Cardiac muscle cell (in vitro differentiated cells and primary cell): ENCODE measurements around the gene LPAR3. TPM values are rescaled to one million over a fixed set of nuclear protein-coding genes. Genes with fewer than 3 reads are reported as not detected.

Experiments
- DNase-seq, 2 donors: peaks; one replicate each; pipeline versions ENCODE4 v3.0.0 to v3.0.0-alpha.2; 2010 to 2017; ENCODE audit warnings: low read depth in 1 of 2, low spot score in 1 of 2
- H3K27ac ChIP-seq: fragments of 200-600 bp; sonication (generic); 2 replicates; pipeline ENCODE4 v1.5.1; 2016
- H3K27me3 ChIP-seq: fragments of 200-600 bp; sonication (generic); 2 replicates; pipeline ENCODE4 v1.6.0; 2016; ENCODE audit warnings: control low read depth
- H3K36me3 ChIP-seq: fragments of 200-600 bp; sonication (generic); 2 replicates; pipeline ENCODE4 v1.5.1; 2016; ENCODE audit warnings: control low read depth
- H3K4me1 ChIP-seq: fragments of 200-600 bp; sonication (generic); 2 replicates; pipeline ENCODE4 v1.8.1; 2017; ENCODE audit warnings: low read depth, mild to moderate bottlenecking, mixed run types
- H3K4me3 ChIP-seq: fragments of 200-600 bp; sonication (generic); 2 replicates; pipeline ENCODE4 v1.5.1; 2016; ENCODE audit warnings: mild to moderate bottlenecking
- H3K9me3 ChIP-seq: fragments of 200-600 bp; sonication (generic); 2 replicates; pipeline ENCODE4 v1.5.1; 2017; ENCODE audit warnings: low read depth, mild to moderate bottlenecking, control low read depth
- polyA plus RNA-seq: library from polyadenylated mRNA; unstranded; fragments of >200 nt; fragmentation: Nextera tagmentation; extraction: Ambion mirVana; gene quantifications from 2 replicates; pipeline ENCODE4 v1.2.1, GENCODE V29; 2016
- total RNA-seq: library from RNA; depleted of rRNA; stranded (reverse); fragments of >200 nt; gene quantifications from 2 replicates; pipeline ENCODE4 v1.2.3, GENCODE V29; 2016
- TF ChIP-seq, protein P1 (sequence below): IDR thresholded peaks from 2 replicates; pipeline ENCODE4 v1.5.1; 2012; ENCODE audit warnings: low read depth, mild to moderate bottlenecking, low read length

LPAR3 gene
- total and polyA plus RNA-seq, 2 experiments from 2014 or later = 5.1 to 11.1 TPM

DNA sequence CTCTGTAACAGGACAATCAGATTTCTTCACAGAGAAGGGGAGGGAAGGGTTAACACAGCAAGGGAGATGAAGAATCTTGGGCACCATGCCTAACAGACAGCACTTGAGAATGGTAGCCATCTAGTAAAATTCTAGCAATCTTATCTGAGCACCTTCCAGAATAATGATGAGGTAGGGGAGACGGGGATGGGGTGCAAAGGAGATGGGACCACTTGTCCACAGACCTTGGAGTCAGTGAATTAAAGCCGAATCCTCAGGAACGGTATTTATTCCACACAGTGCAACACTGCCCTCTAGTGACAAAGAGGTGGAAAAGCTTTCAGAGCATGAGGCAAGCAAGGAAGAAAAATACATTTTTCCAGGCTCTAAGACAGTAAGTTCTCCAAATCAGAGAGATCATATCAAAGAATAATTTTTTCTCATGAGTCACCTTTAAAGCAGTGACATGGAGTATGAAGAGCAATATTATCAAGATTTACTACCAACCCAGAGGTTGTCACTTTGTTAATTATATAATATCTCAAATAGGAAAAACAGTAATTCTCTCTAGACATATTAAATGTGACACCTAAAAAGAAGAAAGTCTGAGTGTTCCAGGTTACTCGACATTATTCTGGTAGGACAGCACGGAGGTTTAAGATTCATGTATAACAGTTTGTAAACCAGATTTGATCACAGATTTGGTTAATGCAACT is 43.3 kb upstream of the LPAR3 start:
- Histone ChIP-seq H3K4me3 (no peak overlapping the region), H3K27ac (no peak overlapping the region), H3K36me3 (no peaks in the 10 kb centered on the region), H3K27me3 (no peaks in the 10 kb centered on the region), H3K4me1 (peaks cover 5% of the 10 kb centered on the region), H3K9me3 (no peaks in the 10 kb centered on the region)
- peak; percentile 82 to 85 for DNase-seq
- TF ChIP-seq, protein P1, sequence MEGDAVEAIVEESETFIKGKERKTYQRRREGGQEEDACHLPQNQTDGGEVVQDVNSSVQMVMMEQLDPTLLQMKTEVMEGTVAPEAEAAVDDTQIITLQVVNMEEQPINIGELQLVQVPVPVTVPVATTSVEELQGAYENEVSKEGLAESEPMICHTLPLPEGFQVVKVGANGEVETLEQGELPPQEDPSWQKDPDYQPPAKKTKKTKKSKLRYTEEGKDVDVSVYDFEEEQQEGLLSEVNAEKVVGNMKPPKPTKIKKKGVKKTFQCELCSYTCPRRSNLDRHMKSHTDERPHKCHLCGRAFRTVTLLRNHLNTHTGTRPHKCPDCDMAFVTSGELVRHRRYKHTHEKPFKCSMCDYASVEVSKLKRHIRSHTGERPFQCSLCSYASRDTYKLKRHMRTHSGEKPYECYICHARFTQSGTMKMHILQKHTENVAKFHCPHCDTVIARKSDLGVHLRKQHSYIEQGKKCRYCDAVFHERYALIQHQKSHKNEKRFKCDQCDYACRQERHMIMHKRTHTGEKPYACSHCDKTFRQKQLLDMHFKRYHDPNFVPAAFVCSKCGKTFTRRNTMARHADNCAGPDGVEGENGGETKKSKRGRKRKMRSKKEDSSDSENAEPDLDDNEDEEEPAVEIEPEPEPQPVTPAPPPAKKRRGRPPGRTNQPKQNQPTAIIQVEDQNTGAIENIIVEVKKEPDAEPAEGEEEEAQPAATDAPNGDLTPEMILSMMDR = peak; percentile 84

DNA sequence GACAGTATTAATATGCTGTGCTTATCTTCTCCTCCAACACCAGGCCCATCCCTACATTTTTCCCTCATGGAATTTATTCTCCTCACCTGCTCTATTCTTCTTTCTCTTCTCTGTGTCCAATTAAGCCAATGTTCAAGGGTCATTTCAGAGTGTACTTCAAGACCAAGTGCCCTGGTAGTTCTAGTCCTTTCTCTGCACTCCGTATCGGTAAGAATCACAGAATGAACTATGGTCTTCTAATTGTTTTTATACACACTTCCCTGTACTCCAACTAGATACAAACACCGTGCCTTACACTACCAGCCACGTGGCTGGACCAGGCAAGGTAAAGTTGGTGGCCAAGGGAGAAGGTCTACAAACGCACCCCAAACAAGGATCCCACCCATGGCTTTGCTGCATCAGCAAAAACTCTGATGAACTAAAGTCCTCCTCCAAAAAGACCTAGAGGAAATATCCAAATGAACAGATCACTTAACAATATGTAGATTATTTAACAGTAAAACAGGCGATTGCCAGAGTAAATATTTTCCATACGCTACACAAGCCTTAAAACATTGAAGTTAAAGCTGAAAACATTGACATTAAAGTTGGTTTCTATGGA is 40.1 kb upstream of the LPAR3 start:
- Histone ChIP-seq H3K27me3 (no peaks in the 10 kb centered on the region), H3K36me3 (no peaks in the 10 kb centered on the region), H3K27ac (no peak overlapping the region), H3K4me1 (peaks cover 11% of the 10 kb centered on the region), H3K4me3 (no peak overlapping the region), H3K9me3 (no peaks in the 10 kb centered on the region)
- no peak for DNase-seq
- TF ChIP-seq, protein P1 = no peak

DNA sequence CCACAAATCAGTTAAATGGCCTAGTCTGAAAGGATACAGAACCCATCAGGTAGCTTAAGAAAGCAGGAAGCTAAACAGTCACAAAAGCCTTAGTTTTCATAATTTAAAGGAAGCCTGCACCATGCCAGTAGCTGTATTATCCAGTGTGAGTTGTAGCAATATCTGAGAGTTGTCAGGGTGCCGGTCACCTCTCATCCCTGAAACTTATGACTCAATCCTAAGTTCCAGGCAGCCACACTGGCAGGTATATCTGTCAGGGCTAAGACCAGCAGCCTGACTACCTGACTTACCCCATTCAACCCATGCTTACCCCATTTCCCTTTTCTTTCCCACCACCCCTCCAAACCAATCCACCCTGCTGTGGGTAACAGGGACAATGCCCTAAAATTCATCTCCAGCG is 37.8 kb upstream of the LPAR3 start:
- TF ChIP-seq, protein P1 = no peak
- Histone ChIP-seq H3K9me3 (no peaks in the 10 kb centered on the region), H3K27ac (no peak overlapping the region), H3K36me3 (no peaks in the 10 kb centered on the region), H3K4me1 (peaks cover 11% of the 10 kb centered on the region), H3K4me3 (no peak overlapping the region), H3K27me3 (no peaks in the 10 kb centered on the region)
- DNase-seq = no peak

DNA sequence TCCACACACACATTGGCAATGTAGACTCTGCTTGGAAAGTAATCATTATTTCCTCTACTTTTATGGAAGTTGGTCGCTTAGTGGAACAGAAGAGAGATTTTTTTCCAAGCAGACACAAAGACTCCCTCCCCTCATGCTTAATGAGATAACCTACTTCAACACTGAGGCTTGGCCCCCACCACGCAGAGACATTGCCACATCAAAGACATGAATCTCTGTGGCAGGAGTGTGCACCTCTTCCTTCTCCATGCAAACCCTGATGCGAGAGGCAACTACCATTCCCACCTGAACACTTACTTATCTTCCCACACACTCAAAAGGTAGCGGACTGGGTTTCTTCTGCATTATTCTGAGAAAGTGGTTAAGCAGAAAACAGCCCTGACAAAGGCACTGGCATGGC is 37.3 kb upstream of the LPAR3 start:
- TF ChIP-seq, protein P1 = no peak
- no peaks in the 10 kb centered on the region for H3K36me3 ChIP-seq

DNA sequence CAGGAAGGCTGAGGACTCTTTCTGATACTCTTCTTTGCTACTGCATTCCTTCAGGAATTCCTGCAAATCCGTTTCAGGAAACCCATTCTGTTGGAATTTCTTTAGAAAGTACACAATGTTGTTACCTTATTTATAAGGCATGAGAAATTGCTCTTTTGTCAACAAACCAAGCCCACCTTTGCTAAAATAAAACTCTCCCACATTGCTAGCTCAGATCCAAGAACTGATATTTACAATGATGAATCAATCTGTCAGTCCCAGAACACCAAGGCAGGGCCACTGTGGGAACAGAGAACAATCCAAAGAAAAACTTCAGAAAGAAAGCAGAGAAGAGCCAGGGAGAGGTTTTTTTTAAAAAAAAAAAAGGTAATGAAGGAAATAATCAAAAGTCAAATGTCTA is 36.6 kb upstream of the LPAR3 start:
- Histone ChIP-seq H3K27me3 (no peaks in the 10 kb centered on the region), H3K4me3 (no peak overlapping the region), H3K9me3 (no peaks in the 10 kb centered on the region), H3K27ac (no peak overlapping the region), H3K36me3 (no peaks in the 10 kb centered on the region), H3K4me1 (peaks cover 11% of the 10 kb centered on the region)
- TF ChIP-seq, protein P1 = no peak
- no peak for DNase-seq

More for the DNA sequence above, 37.3 kb upstream of the LPAR3 start:
- Histone ChIP-seq H3K4me3 (no peak overlapping the region), H3K9me3 (no peaks in the 10 kb centered on the region), H3K27me3 (no peaks in the 10 kb centered on the region), H3K27ac (no peak overlapping the region), H3K4me1 (peaks cover 11% of the 10 kb centered on the region)
- DNase-seq = no peak
